HEK293 (cell line): ENCODE data around the gene LHFPL2.

Source experiments
- CTCF ChIP-seq: fragments of 450-650 bp; formaldehyde crosslinking; IDR thresholded peaks from 2 replicates; pipeline ENCODE4 v1.5.1; 2016; ENCODE audit warnings: missing biosample characterization, missing genetic modification characterization
- EGR2 ChIP-seq: fragments of 450-650 bp; formaldehyde crosslinking; IDR thresholded peaks from 2 replicates; pipeline ENCODE4 v1.5.1; 2016; ENCODE audit warnings: low read depth, missing biosample characterization, missing genetic modification characterization
- GLIS1 ChIP-seq: fragments of 450-650 bp; formaldehyde crosslinking; IDR thresholded peaks from 2 replicates; pipeline ENCODE4 v1.5.1; 2016; ENCODE audit warnings: missing biosample characterization, missing genetic modification characterization
- HOXD13 ChIP-seq: sonication (generic); formaldehyde crosslinking; IDR thresholded peaks from 2 replicates; pipeline ENCODE4 v1.8.0; 2022; ENCODE audit warnings: missing genetic modification reagents, borderline replicate concordance
- IKZF3 ChIP-seq: fragments of 450-650 bp; IDR thresholded peaks from 2 replicates; pipeline ENCODE4 v1.5.0; 2018; ENCODE audit warnings: missing biosample characterization, mild to moderate bottlenecking, missing genetic modification characterization, moderate library complexity
- KLF1 ChIP-seq: fragments of 450-650 bp; formaldehyde crosslinking; IDR thresholded peaks from 2 replicates; pipeline ENCODE4 v1.5.1; 2016; ENCODE audit warnings: missing biosample characterization, missing genetic modification characterization
- MZF1 ChIP-seq: fragments of 450-650 bp; formaldehyde crosslinking; IDR thresholded peaks from 2 replicates; pipeline ENCODE4 v1.5.1; 2017; ENCODE audit warnings: missing biosample characterization, missing genetic modification characterization, borderline replicate concordance
- OSR2 ChIP-seq: fragments of 450-650 bp; formaldehyde crosslinking; IDR thresholded peaks from 2 replicates; pipeline ENCODE4 v1.5.1; 2016; ENCODE audit warnings: missing biosample characterization, missing genetic modification characterization
- RBAK ChIP-seq: fragments of 450-650 bp; formaldehyde crosslinking; IDR thresholded peaks from 2 replicates; pipeline ENCODE4 v1.5.1; 2016; ENCODE audit warnings: missing biosample characterization, missing genetic modification characterization
- REPIN1 ChIP-seq: fragments of 450-650 bp; formaldehyde crosslinking; IDR thresholded peaks from 2 replicates; pipeline ENCODE4 v1.5.1; 2017; ENCODE audit warnings: missing biosample characterization, missing genetic modification characterization, low read depth
- SP7 ChIP-seq: fragments of 450-650 bp; formaldehyde crosslinking; IDR thresholded peaks from 2 replicates; pipeline ENCODE4 v1.5.1; 2016; ENCODE audit warnings: missing biosample characterization, missing genetic modification characterization
- TRIM28 ChIP-seq: IDR thresholded peaks from 2 replicates; pipeline ENCODE4 v1.6.1; 2011; ENCODE audit warnings: low read length, control low read depth, borderline replicate concordance
- ZBTB26 ChIP-seq: fragments of 450-650 bp; formaldehyde crosslinking; optimal IDR thresholded peaks from 2 replicates; pipeline ENCODE3; 2016; ENCODE audit warnings: missing biosample characterization, mild to moderate bottlenecking, missing genetic modification characterization
- ZBTB6 ChIP-seq: fragments of 450-650 bp; formaldehyde crosslinking; IDR thresholded peaks from 2 replicates; pipeline ENCODE4 v1.5.1; 2017; ENCODE audit warnings: missing biosample characterization, missing genetic modification characterization
- ZFHX2 ChIP-seq: fragments of 450-650 bp; formaldehyde crosslinking; conservative IDR thresholded peaks from 2 replicates; pipeline ENCODE4 v1.5.1; 2016; ENCODE audit warnings: missing biosample characterization, missing genetic modification characterization
- ZNF133 ChIP-seq: fragments of 450-650 bp; formaldehyde crosslinking; IDR thresholded peaks from 2 replicates; pipeline ENCODE4 v1.5.1; 2016; ENCODE audit warnings: missing biosample characterization, missing genetic modification characterization
- ZNF157 ChIP-seq: fragments of 450-650 bp; formaldehyde crosslinking; IDR thresholded peaks from 2 replicates; pipeline ENCODE4 v1.5.1; 2016; ENCODE audit warnings: missing biosample characterization, missing genetic modification characterization
- ZNF174 ChIP-seq: fragments of 450-650 bp; formaldehyde crosslinking; IDR thresholded peaks from 2 replicates; pipeline ENCODE4 v1.5.0; 2017; ENCODE audit warnings: missing biosample characterization, mild to moderate bottlenecking, missing genetic modification characterization
- ZNF202 ChIP-seq: fragments of 450-650 bp; formaldehyde crosslinking; IDR thresholded peaks from 2 replicates; pipeline ENCODE4 v1.5.1; 2016; ENCODE audit warnings: missing biosample characterization, missing genetic modification characterization, borderline replicate concordance
- ZNF335 ChIP-seq: fragments of 450-650 bp; formaldehyde crosslinking; conservative IDR thresholded peaks from 2 replicates; pipeline ENCODE4 v1.5.1; 2016; ENCODE audit warnings: missing biosample characterization, missing genetic modification characterization
- ZNF391 ChIP-seq: fragments of 450-650 bp; formaldehyde crosslinking; IDR thresholded peaks from 2 replicates; pipeline ENCODE4 v1.5.1; 2016; ENCODE audit warnings: low read depth, missing biosample characterization, missing genetic modification characterization, borderline replicate concordance
- ZNF558 ChIP-seq: fragments of 450-650 bp; formaldehyde crosslinking; IDR thresholded peaks from 2 replicates; pipeline ENCODE4 v1.5.1; 2016; ENCODE audit warnings: missing biosample characterization, missing genetic modification characterization
- ZNF561 ChIP-seq: fragments of 450-650 bp; IDR thresholded peaks from 2 replicates; pipeline ENCODE4 v1.5.1; 2018; ENCODE audit warnings: missing biosample characterization, missing genetic modification characterization, borderline replicate concordance
- ZNF585B ChIP-seq: fragments of 450-650 bp; formaldehyde crosslinking; IDR thresholded peaks from 2 replicates; pipeline ENCODE4 v1.5.1; 2016; ENCODE audit warnings: missing biosample characterization, missing genetic modification characterization
- ZNF621 ChIP-seq: fragments of 450-650 bp; formaldehyde crosslinking; IDR thresholded peaks from 2 replicates; pipeline ENCODE4 v1.5.1; 2017; ENCODE audit warnings: missing biosample characterization, missing genetic modification characterization
- ZNF704 ChIP-seq: fragments of 450-650 bp; formaldehyde crosslinking; IDR thresholded peaks from 2 replicates; pipeline ENCODE4 v1.5.1; 2016; ENCODE audit warnings: missing biosample characterization, missing genetic modification characterization
- ZNF747 ChIP-seq: fragments of 450-650 bp; formaldehyde crosslinking; IDR thresholded peaks from 2 replicates; pipeline ENCODE4 v1.5.1; 2016; ENCODE audit warnings: missing biosample characterization, missing genetic modification characterization
- ZNF768 ChIP-seq: fragments of 450-650 bp; formaldehyde crosslinking; IDR thresholded peaks from 2 replicates; pipeline ENCODE4 v1.5.1; 2018; ENCODE audit warnings: missing biosample characterization, mild to moderate bottlenecking, missing genetic modification characterization
- ZNF776 ChIP-seq: fragments of 450-650 bp; formaldehyde crosslinking; IDR thresholded peaks from 2 replicates; pipeline ENCODE4 v1.5.0; 2017; ENCODE audit warnings: missing biosample characterization, missing genetic modification characterization, borderline replicate concordance
- ZNF777 ChIP-seq: fragments of 450-650 bp; formaldehyde crosslinking; IDR thresholded peaks from 2 replicates; pipeline ENCODE4 v1.5.1; 2017; ENCODE audit warnings: missing biosample characterization, missing genetic modification characterization, borderline replicate concordance
- ZNF843 ChIP-seq: fragments of 450-650 bp; formaldehyde crosslinking; IDR thresholded peaks from 2 replicates; pipeline ENCODE4 v1.5.1; 2016; ENCODE audit warnings: missing biosample characterization, missing genetic modification characterization
- ZSCAN18 ChIP-seq: fragments of 450-650 bp; formaldehyde crosslinking; IDR thresholded peaks from 2 replicates; pipeline ENCODE4 v1.5.1; 2016; ENCODE audit warnings: missing biosample characterization, missing genetic modification characterization
- ZSCAN23 ChIP-seq: fragments of 450-650 bp; formaldehyde crosslinking; IDR thresholded peaks from 2 replicates; pipeline ENCODE4 v1.5.1; 2016; ENCODE audit warnings: missing biosample characterization, missing genetic modification characterization
- ZXDB ChIP-seq: fragments of 450-650 bp; formaldehyde crosslinking; IDR thresholded peaks from 2 replicates; pipeline ENCODE4 v1.5.1; 2016; ENCODE audit warnings: missing biosample characterization, missing genetic modification characterization
- TF ChIP-seq, protein P1 (sequence below): fragments of 450-650 bp; formaldehyde crosslinking; IDR thresholded peaks from 2 replicates; pipeline ENCODE4 v1.5.1; 2016; ENCODE audit warnings: missing biosample characterization, missing genetic modification characterization, low read depth

Gene LHFPL2

DNA sequence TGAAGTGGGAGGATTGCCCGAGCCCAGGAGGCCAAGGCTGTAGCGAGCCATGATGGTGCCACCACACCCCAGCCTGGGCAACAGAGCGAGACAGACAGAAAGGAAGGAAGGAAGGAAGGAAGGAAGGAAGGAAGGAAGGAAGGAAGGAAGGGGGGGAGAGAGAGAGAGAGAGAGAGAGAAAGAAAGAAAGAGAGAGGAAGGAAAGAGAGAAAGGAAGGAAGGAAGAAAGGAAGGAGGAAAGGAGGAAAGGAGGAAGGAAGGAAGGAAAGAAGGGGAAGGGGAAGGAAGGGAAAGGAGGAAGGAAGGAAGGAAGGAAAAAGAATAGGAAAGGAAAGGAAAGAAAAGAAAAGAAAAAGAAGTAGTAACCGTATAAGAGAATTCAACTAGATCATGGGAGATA lies 20.8 kb upstream of the LHFPL2 start (continued):
- TF ChIP-seq ZSCAN23 (tag by site-specific recombination) (no peak), ZNF585B (no peak), OSR2 (tag by site-specific recombination) (no peak), RBAK (tag by site-specific recombination) (no peak), SP7 (tag by site-specific recombination) (no peak), ZBTB26 (tag by site-specific recombination) (no peak), ZBTB6 (no peak), IKZF3 (no peak), ZXDB (tag by site-specific recombination) (no peak), ZNF174 (no peak), HOXD13 (CRISPR knock-in tag) (no peak), REPIN1 (tag by site-specific recombination) (no peak), ZNF704 (tag by site-specific recombination) (no peak), TRIM28 (no peak), ZNF776 (peak; percentile 76), ZNF843 (tag by site-specific recombination) (no peak), ZNF157 (no peak), ZNF202 (tag by site-specific recombination) (no peak), KLF1 (no peak), MZF1 (tag by site-specific recombination) (no peak), ZNF558 (tag by site-specific recombination) (no peak), CTCF (tag by site-specific recombination) (no peak), ZNF777 (tag by site-specific recombination) (no peak), ZNF621 (tag by site-specific recombination) (no peak), ZNF133 (tag by site-specific recombination) (peak; percentile 43; the same call in 1 of the 2 replicates), EGR2 (tag by site-specific recombination) (no peak), ZNF391 (tag by site-specific recombination) (no peak), ZSCAN18 (no peak), ZFHX2 (tag by site-specific recombination) (peak; percentile 62), ZNF335 (tag by site-specific recombination) (no peak), ZNF561 (tag by site-specific recombination) (no peak), ZNF747 (tag by site-specific recombination) (no peak), ZNF768 (tag by site-specific recombination) (no peak), GLIS1 (no peak)
- TF ChIP-seq, protein P1, sequence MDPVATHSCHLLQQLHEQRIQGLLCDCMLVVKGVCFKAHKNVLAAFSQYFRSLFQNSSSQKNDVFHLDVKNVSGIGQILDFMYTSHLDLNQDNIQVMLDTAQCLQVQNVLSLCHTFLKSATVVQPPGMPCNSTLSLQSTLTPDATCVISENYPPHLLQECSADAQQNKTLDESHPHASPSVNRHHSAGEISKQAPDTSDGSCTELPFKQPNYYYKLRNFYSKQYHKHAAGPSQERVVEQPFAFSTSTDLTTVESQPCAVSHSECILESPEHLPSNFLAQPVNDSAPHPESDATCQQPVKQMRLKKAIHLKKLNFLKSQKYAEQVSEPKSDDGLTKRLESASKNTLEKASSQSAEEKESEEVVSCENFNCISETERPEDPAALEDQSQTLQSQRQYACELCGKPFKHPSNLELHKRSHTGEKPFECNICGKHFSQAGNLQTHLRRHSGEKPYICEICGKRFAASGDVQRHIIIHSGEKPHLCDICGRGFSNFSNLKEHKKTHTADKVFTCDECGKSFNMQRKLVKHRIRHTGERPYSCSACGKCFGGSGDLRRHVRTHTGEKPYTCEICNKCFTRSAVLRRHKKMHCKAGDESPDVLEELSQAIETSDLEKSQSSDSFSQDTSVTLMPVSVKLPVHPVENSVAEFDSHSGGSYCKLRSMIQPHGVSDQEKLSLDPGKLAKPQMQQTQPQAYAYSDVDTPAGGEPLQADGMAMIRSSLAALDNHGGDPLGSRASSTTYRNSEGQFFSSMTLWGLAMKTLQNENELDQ, result no peak
